ENCODE results near the gene ZBED3. TPM values are rescaled to one million over a fixed set of nuclear protein-coding genes. Genes with fewer than 3 reads are reported as not detected.

Gene ZBED3
- 10 to 100 TPM in 2 of 4 donors, 1 to 10 TPM in 2; 5.7 to 33.5 (median 18.4) TPM for total RNA-seq

DNA sequence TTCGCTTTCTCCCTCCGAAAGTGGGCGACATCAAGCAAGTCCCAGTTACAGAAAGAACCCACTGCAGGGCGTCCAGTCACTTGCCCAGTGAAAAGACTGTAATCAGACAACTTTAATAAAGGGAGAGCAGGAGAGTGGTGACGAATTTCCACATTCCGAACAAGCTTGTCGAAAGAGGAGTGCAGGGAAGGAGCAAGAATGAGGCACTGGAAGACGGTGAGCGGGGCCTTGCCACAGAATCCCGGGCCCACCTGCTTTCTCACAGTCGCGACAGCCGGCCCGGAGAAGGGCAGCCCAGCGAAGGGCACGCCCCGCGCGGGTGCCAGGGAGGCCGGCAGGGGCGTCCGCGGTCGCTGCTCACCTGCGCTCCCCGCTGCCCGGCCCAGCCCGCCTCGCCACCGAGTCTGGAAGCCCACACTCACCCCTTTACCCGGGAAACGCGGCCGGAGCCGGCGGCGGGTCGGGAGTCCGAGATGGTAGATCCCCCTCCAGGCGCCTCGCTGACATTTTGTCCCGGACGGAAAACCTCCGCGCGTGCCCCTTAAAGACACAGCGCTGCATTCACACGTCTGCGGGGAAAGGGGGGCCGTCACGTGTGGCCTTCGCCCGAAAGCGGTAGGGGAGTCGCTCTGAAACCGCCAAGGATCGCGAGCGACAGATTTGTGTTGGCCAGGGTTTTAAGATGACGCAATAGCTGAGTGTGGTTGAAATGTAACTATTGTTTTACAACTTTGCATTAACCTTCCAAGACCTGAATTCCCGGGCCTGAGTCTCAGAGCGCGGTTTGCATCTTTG, at the start of gene ZBED3:
Gene ZBED3 (minus strand): TSS at position 597 of the 795 bp plus-strand sequence. CDS start 9,407 bp downstream, outside the sequence.
- peak in 1 of 2 donors; percentile 48 for DNase-seq (ENCODE audit: low spot score in 2 of 2)

GRCh38 chr5:77133061-77133758, 46.1 kb upstream of the ZBED3 start:
- Histone ChIP-seq H3K4me1 (peaks cover 0 to 9% (median 0%) of the 10 kb centered on the region in 4 donors), H3K27me3 (no peaks in the 10 kb centered on the region), H3K27ac (no peak overlapping the region), H3K4me3 (no peak overlapping the region), H3K9me3 (no peaks in the 10 kb centered on the region), H3K36me3 (no peaks in the 10 kb centered on the region)
- WGBS, 2 donors: 33 to 34% methylated on average over 1 of the region's 1 CpG
- TF ChIP-seq EP300 (IDR thresholded peaks at IDR 0.05): peak in 1 of 2 donors; percentile 41
- TF ChIP-seq POLR2A (IDR thresholded peaks at IDR 0.05): no peak
- peak; percentile 36 to 57 for DNase-seq (ENCODE audit: low spot score in 2 of 2)

More for the DNA sequence above, at the start of gene ZBED3:
- WGBS, 2 donors: 0 to 1% methylated on average over 38 to 40 of the region's 63 CpGs
- Histone ChIP-seq H3K4me1 (peaks cover 0 to 23% (median 5%) of the 10 kb centered on the region in 4 donors), H3K9me3 (no peaks in the 10 kb centered on the region), H3K27ac (peak within 1 kb of the TSS; percentile 85 to 92 (median 90)), H3K36me3 (peaks cover 0 to 14% (median 0%) of the 10 kb centered on the region in 3 donors), H3K4me3 (peak within 1 kb of the TSS; percentile 56 to 93 (median 75)), H3K27me3 (no peaks in the 10 kb centered on the region)
- TF ChIP-seq EP300 (IDR thresholded peaks at IDR 0.05) (peak; percentile 12 to 51), POLR2A (IDR thresholded peaks at IDR 0.05) (peak in 1 of 2 donors; percentile 37)
- TF ChIP-seq, protein P1, sequence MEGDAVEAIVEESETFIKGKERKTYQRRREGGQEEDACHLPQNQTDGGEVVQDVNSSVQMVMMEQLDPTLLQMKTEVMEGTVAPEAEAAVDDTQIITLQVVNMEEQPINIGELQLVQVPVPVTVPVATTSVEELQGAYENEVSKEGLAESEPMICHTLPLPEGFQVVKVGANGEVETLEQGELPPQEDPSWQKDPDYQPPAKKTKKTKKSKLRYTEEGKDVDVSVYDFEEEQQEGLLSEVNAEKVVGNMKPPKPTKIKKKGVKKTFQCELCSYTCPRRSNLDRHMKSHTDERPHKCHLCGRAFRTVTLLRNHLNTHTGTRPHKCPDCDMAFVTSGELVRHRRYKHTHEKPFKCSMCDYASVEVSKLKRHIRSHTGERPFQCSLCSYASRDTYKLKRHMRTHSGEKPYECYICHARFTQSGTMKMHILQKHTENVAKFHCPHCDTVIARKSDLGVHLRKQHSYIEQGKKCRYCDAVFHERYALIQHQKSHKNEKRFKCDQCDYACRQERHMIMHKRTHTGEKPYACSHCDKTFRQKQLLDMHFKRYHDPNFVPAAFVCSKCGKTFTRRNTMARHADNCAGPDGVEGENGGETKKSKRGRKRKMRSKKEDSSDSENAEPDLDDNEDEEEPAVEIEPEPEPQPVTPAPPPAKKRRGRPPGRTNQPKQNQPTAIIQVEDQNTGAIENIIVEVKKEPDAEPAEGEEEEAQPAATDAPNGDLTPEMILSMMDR (IDR thresholded peaks at IDR 0.05): peak in 2 of 5 experiments; percentile 13 to 33

DNA sequence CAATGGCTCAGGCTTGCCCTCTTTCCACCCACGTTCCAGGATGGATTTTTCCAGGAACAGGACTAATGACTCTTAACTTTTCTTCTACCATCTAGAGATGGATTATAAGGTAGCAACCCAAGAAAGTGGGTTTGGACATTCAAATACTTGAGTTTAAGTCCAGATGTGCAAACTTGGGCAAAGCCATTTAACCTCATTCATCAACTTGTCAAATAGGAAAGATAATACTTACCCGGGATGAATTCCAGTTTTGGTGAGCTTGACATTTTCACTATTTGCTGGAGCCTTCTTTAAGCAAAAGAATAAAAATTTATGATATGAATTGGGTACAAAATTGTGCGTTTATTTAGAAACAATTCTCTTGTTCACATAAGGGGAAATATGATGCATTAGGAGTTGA, 44.3 kb upstream of the ZBED3 start:
- no peaks in the 10 kb centered on the region for H3K36me3 ChIP-seq
- 83 to 89% methylated on average over 3 of the region's 3 CpGs for WGBS, 2 donors
- H3K4me3 ChIP-seq: no peak overlapping the region
- TF ChIP-seq, protein P1 (IDR thresholded peaks at IDR 0.05): no peak
- TF ChIP-seq EP300 (IDR thresholded peaks at IDR 0.05): no peak
- no peak for TF ChIP-seq POLR2A (IDR thresholded peaks at IDR 0.05)
- H3K27me3 ChIP-seq: no peaks in the 10 kb centered on the region
- no peak for DNase-seq (ENCODE audit: low spot score in 2 of 2)
- no peak overlapping the region for H3K27ac ChIP-seq
- no peaks in the 10 kb centered on the region for H3K9me3 ChIP-seq
- peaks cover 0 to 9% (median 0%) of the 10 kb centered on the region in 4 donors for H3K4me1 ChIP-seq

DNA sequence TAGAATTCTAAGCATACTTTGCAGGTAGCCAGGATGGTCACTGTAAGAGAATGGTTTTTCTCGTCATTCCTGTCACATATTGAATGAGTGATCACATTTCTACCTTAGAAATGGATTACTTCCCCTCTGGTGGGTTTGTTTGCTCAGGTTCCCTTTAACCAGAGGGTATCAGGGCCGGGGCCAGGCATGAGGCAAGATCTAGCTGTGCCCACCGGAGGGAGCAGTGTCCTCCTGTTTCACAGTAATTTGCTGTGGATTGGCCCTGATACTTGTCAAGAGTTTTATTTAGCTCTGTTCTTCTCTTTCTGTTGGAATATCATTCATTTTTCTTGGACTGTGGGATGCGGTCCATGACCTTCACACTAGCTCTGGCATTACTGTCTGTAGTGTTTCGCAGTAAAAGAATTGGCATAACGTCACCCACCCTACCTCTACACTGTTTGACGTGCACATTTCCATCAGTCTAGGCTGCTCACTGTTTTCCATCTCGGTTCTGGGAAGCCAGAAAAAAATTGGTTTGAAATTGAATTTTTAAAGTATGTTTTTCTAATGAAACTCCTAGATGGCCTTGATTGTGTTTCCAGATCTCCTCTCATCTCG, 42.4 kb upstream of the ZBED3 start:
- Histone ChIP-seq H3K9me3 (no peaks in the 10 kb centered on the region), H3K36me3 (no peaks in the 10 kb centered on the region), H3K4me1 (peaks cover 0 to 9% (median 0%) of the 10 kb centered on the region in 4 donors), H3K27ac (no peak overlapping the region), H3K27me3 (no peaks in the 10 kb centered on the region), H3K4me3 (no peak overlapping the region)
- TF ChIP-seq EP300 (IDR thresholded peaks at IDR 0.05): no peak
- TF ChIP-seq, protein P1 (IDR thresholded peaks at IDR 0.05): no peak
- no peak for TF ChIP-seq POLR2A (IDR thresholded peaks at IDR 0.05)
- 62 to 63% methylated on average over 9 of the region's 9 CpGs for WGBS, 2 donors
- no peak for DNase-seq (ENCODE audit: low spot score in 2 of 2)

DNA sequence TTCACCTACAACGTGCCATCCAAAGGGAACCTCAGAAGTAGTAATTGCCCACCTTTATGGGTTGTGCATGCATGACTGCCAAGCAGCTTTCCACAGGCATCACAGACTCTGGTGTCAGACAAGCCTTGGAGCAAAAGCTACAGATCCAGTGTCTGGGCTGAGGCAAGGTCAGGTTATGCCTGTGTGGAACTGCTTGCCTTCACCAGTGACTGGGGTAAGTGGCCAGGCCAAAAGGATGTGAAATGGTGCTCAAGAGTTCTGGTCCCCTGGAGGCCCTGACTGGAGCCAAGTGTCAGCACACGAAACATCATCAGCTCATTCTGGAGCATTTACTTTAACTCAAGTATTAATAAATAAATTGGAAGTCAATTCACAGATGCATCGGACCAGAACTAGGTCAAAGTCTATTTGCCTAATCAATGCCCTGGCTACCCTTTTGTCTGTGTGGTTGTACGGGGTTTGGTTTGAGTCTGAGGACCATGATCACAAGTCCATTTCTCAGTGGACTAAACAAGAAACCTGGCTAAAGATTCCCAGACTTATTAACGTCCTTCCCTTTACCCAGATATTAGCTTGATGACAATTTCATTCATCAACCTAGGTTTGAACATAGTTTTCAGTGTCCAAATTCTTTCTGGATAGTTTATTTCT, 41.5 kb upstream of the ZBED3 start:
- peaks cover 0 to 9% (median 0%) of the 10 kb centered on the region in 4 donors for H3K4me1 ChIP-seq
- DNase-seq (ENCODE audit: low spot score in 2 of 2): no peak
- no peak overlapping the region for H3K27ac ChIP-seq
- TF ChIP-seq POLR2A (IDR thresholded peaks at IDR 0.05) (no peak), EP300 (IDR thresholded peaks at IDR 0.05) (no peak)
- TF ChIP-seq, protein P1 (IDR thresholded peaks at IDR 0.05): no peak
- no peaks in the 10 kb centered on the region for H3K27me3 ChIP-seq
- H3K4me3 ChIP-seq: no peak overlapping the region
- WGBS, 2 donors: 78 to 87% methylated on average over 5 of the region's 5 CpGs
- H3K36me3 ChIP-seq: peaks cover 0 to 3% (median 0%) of the 10 kb centered on the region in 3 donors
- H3K9me3 ChIP-seq: peaks cover 0 to 1% (median 0%) of the 10 kb centered on the region in 4 donors

Measured in tibial nerve (tissue), 4 donors.